Measurements from ENCODE around the gene INAFM1. TPM values are rescaled to one million over a fixed set of nuclear protein-coding genes. Genes with fewer than 3 reads are reported as not detected.
A peak's percentile ranks its signal among the peaks of the same experiment; 100 is the strongest.

Gene INAFM1
- total RNA-seq, 1 donor from 2014 or later = 22.2 TPM

DNA sequence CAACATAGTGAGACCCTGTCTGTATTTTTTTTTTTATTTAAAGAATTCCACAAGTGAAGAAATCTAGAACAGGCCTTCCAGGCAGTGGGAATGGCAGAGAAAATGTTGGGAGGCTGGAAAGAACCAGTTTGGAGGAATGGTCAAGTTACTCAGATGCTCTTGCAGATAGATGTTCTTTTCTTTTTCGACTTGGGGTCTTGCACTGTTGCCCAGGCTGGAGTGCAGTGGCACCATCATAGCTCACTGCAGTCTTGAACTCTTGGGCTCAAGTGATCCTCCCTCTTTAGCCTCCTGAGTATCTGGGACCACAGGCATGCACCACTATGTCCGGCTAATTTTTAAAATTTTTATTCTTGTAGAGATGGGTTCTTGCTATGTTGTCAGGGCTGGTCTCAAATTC lies 35.6 kb downstream of the INAFM1 start:
- DNase-seq (ENCODE audit: low spot score) = no peak

DNA sequence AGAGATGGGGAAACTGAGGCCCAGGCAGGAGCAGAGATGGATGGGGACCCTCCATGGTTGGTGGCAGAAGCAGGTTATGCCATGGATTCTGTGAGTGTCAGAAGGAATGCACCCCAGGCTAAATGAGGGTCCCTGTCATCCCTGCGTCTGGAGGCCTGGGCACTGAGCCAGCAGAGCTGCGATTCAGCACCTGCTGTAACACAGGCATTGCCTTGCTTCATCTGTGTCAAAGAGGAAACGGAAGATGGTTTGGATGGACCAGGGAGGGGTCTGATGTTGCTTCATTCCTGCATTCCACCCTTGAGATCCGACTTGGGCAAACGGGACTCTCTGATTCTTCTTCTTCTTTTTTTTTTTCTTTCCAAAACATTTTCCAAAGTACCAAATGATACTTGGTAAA lies 36.1 kb downstream of the INAFM1 start:
- DNase-seq (ENCODE audit: low spot score) = no peak

DNA sequence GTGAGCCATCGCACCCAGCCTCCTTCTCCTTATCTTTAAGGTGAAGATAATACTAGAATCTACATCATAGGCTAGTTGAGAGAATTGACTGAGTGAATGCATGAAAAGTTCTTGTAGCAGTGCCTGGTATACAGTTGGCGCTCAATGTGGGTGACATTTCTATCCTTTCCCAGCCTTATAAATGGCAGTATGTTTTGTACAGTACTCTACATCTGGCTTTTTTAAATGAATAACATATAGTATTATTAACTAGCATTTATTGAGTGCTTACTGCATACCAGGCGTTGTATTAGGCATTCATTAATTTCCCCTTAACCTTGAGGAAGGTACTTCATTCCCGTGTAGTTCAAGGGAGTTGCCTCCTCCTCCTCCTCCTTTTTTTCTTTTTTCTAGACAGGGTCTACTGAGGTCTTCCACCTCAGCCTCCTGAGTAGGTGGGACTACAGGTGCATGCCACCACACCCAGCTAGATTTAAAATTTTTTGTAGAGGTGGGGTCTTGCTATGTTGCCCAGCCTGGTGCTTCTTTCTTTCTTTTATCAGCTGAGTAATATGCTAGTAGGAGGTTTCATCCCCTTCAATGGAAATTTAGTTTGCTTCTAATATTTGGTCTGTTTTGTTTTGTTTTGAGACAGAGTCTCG lies 37.8 kb downstream of the INAFM1 start:
- DNase-seq (ENCODE audit: low spot score) = no peak

DNA sequence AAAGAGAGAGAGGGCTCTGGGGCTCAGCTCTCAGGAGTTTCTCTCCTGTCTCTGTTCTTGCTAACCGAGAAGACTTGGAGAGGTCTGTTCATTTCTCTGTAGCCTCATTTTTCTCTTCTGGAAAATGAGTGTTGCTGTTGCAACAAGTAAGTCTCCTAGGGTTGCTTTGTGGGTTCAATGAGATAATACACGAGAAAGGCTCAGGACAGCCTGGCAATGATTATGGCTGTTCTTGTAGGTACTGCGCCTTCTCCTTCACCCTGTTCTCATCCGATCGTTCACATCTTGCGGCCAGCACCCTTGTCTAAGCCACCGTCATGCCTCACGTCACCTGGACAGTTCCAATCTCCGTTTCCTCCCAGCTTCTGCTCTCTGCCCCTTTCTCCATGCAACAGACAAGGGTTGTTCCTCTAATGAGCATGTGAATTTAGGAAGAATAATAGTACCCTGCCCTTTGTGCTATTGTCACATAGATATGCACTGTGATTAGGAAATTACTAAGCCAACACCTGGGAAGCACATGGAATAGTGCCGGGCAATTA lies 39.1 kb downstream of the INAFM1 start:
- DNase-seq (ENCODE audit: low spot score) = no peak

DNA sequence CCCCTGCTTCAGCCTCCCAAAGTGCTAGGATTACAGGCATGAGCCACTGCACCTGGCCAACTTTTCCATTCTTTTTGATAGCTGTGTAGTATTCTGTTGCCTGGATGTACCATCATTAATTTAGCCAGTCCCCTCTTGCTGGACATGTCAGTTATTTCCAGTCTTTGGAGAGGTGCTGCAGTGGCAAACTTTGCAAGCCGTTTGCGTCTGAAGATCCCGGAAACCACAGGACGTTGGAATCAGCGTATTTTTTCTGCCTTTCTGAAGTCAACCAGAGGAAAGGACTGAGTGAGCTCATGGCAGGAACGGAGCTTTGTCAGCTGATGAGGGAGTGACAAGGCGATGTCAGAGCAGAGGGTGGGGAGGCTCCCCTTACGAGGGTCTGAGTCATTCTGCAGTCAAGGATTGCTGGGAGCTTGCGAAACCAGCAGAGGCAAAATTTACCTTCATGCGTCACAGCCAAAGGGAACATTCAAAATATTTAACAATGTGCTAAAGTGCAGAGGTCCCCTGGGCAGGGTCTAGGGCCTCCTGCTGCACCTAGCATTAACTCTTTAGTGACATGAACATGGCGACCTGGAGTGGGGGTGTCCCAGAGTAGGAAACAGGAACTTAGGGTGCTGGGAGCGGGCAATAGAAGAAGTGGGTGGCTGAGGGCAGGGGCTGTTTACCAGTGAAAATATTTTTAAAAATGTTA lies 40.6 kb downstream of the INAFM1 start:
- DNase-seq (ENCODE audit: low spot score) = peak; percentile 57

DNA sequence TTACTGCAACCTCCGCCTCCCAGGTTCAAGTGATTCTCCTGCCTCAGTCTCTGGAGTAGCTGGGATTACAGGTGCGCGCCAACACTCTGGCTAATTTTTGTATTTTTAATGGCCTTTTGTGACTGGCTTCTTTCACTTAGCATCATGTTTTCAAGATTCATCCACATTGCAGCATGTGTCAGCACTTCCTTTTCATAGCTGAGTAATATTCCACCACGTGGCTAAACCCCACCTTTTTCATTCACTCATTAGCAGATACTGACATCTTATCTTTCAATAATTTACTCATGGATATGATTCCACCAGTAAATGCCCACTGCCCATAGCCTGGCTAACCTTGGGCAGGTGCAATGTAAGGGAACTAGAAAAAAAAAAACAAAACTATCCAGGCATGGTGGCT lies 41.8 kb downstream of the INAFM1 start:
- no peak for DNase-seq (ENCODE audit: low spot score)

DNA sequence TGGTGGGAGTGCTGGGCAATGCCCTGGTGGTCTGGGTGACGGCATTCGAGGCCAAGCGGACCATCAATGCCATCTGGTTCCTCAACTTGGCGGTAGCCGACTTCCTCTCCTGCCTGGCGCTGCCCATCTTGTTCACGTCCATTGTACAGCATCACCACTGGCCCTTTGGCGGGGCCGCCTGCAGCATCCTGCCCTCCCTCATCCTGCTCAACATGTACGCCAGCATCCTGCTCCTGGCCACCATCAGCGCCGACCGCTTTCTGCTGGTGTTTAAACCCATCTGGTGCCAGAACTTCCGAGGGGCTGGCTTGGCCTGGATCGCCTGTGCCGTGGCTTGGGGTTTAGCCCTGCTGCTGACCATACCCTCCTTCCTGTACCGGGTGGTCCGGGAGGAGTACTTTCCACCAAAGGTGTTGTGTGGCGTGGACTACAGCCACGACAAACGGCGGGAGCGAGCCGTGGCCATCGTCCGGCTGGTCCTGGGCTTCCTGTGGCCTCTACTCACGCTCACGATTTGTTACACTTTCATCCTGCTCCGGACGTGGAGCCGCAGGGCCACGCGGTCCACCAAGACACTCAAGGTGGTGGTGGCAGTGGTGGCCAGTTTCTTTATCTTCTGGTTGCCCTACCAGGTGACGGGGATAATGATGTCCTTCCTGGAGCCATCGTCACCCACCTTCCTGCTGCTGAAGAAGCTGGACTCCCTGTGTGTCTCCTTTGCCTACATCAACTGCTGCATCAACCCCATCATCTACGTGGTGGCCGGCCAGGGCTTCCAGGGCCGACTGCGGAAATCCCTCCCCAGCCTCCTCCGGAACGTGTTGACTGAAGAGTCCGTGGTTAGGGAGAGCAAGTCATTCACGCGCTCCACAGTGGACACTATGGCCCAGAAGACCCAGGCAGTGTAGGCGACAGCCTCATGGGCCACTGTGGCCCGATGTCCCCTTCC lies 45.5 kb downstream of the INAFM1 start:
- no peak for DNase-seq (ENCODE audit: low spot score)

DNA sequence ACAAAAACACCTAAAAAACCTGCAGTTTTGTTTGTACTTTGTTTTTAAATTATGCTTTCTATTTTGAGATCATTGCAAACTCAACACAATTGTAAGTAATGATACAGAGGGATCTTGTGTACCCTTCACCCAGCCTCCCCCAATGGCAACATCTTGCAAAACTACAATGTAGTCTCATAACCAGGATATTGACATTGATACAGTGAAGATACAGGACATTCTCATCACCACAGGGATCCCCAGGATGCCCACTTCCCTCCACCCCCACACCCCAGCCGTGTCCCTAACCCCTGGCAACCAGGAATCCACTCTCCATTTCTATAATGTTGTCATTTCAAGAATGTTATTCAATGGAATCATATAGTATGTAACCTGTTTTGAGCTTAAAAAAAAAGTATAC lies 46.9 kb downstream of the INAFM1 start:
- DNase-seq (ENCODE audit: low spot score) = no peak

DNA sequence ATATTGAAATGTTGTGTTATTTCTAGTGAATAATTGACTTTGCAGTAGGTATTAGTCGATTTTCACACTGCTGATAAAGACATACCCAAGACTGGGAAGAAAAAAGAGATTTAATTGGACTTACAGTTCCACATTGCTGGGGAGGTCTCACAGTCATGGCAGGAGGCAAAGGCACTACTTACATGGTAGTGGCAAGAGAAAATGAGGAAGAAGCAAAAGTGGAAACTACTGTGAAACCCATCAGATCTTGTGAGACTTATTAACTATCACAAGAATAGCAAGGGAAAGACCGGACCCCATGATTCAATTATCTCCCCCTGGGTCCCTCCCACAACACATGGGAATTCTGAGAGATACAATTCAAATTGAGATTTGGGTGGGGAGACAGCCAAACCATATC lies 47.4 kb downstream of the INAFM1 start:
- DNase-seq (ENCODE audit: low spot score) = no peak

DNA sequence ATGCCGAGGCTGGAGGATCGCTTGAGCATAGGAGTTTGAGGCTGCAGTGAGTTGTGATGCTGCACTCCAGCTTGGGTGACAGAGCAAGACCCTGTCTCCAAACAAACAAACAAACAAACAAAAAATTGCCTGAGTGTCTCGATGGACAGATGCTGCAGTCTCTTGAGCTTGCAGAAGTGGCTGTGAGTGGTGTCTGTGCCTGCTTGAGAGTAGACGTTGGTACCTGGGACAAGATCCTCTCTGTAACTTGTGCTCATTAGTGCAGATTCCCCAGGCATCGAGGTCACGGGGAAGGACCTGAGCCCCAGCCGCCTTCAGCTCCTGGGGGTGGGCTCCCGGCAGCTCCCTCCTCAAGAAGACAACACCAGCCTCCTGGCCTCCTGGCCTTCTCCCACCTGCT lies 48.7 kb downstream of the INAFM1 start:
- DNase-seq (ENCODE audit: low spot score) = no peak

DNA sequence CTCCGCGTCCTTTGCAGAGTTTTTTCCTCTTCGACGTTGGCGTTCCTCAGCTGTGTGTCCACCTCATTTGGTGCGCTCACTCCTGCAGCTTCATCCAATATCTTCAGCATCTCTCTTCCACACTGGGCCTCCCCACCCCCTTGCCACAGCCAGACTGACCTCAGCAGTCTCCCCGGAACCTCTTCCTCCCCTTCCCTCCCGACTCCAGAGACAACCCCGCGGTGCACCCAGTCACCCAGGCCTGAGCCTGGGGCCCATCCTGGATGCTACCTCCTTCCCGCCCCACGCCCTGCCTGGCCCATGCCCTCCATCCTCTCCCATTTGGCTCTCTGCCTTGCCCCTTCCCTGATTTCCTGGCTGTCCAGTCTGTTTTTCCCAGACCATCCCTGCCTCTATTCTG lies 49.2 kb downstream of the INAFM1 start:
- DNase-seq (ENCODE audit: low spot score) = no peak

DNA sequence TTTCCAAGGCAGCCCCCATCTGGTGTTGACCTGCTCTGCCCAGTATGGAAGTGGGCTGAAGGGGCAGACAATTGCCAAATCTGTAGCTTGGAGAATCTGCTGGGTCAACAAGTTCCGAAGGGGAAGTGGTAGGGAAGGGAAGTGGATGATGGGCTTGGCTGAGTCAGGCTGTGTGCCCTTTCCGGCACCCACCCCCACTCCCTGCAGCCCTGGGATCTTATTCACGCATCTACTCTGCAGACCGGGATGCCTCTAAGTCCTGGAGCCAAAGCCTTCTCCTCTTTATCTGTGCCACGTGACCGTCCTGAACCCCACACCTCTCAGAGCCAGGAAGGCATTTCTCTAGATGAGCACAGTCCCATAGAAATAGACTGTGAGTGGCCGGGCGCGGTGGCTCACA lies 49.8 kb downstream of the INAFM1 start:
- DNase-seq (ENCODE audit: low spot score) = no peak

Other genes with a start within 250 kb of the INAFM1 start
- gene TMEM160, start 226.3 kb upstream of the INAFM1 start, total RNA-seq = 15.5 TPM
- gene ZC3H4, start 161.1 kb upstream of the INAFM1 start, total RNA-seq = 55.1 TPM
- gene SAE1, start 144.1 kb upstream of the INAFM1 start, total RNA-seq = 56.9 TPM
- 9.9 TPM for gene BBC3, start 43.7 kb upstream of the INAFM1 start, total RNA-seq
- 37.2 TPM for gene CCDC9, start 18.4 kb upstream of the INAFM1 start, total RNA-seq
- gene C5AR1, start 35.0 kb downstream of the INAFM1 start, total RNA-seq = 5.1 TPM
- 2.1 TPM for gene C5AR2, start 57.3 kb downstream of the INAFM1 start, total RNA-seq
- 20.6 TPM for gene DHX34, start 74.4 kb downstream of the INAFM1 start, total RNA-seq
- gene MEIS3, start 144.6 kb downstream of the INAFM1 start, total RNA-seq = 20.0 TPM
- 2.7 TPM for gene SLC8A2, start 197.0 kb downstream of the INAFM1 start, total RNA-seq
- gene KPTN, start 209.3 kb downstream of the INAFM1 start, total RNA-seq = 13.9 TPM
- gene NAPA, start 240.2 kb downstream of the INAFM1 start, total RNA-seq = 158 TPM

All from ureter (tissue), 1 donor.